Measurements from ENCODE around the gene NCKIPSD.

- no peak for TF ChIP-seq CTCF (IDR thresholded peaks at IDR 0.05)
- TF ChIP-seq POLR2A (IDR thresholded peaks at IDR 0.05): no peak
These were observed 20.8 kb downstream of the NCKIPSD start for GRCh38 chr3:48664929-48665328.
